Measurements from ENCODE around the gene TRIM38. TPM values are rescaled to one million over a fixed set of nuclear protein-coding genes. Genes with fewer than 3 reads are reported as not detected.

TRIM38 gene
- total RNA-seq, 1 experiment from 2014 or later: 4.4 TPM

- no peaks in the 10 kb centered on the region for H3K4me1 ChIP-seq (ENCODE audit: control insufficient read depth, insufficient read depth, low read length)
- no peaks in the 10 kb centered on the region; the same call in 1 of the 2 replicates for H3K27me3 ChIP-seq (ENCODE audit: control insufficient read depth, insufficient read depth, low read length)
- ChIA-PET POLR2A (no interaction called here), CTCF (no interaction called here)
- ATAC-seq (no peak), DNase-seq (ENCODE audit: low read depth, low spot score) (no peak)
- no peak overlapping the region for H3K27ac ChIP-seq (ENCODE audit: low read length)
- in situ Hi-C loops (cut with HindIII; ENCODE audit: low pct_unique_long_range_greater_than_20kb, low sequenced_read_pairs): no loop called here
- no peaks in the 10 kb centered on the region for H3K36me3 ChIP-seq (ENCODE audit: control insufficient read depth, insufficient read depth, low read length)
- no peaks in the 10 kb centered on the region for H3K9me3 ChIP-seq (ENCODE audit: control insufficient read depth, insufficient read depth, low read depth, low read length)
- no TSS peak for BruUV-seq (replicated peaks)
- no peak overlapping the region for H3K4me3 ChIP-seq (ENCODE audit: low read depth in 2 of 2, low read length in 2 of 2)
- TF ChIP-seq SIN3A (IDR thresholded peaks at IDR 0.05; ENCODE audit: borderline replicate concordance, insufficient read depth, low read depth, low read length): no peak
- no peak for TF ChIP-seq CTCF (IDR thresholded peaks at IDR 0.05)
- TF ChIP-seq REST (IDR thresholded peaks at IDR 0.05; ENCODE audit: insufficient read depth in 1 of 2, low read depth in 2 of 2, low read length in 1 of 2): no peak
- no peak for TF ChIP-seq POLR2AphosphoS5 (IDR thresholded peaks at IDR 0.05; ENCODE audit: low read depth, low read length)
- TF ChIP-seq TCF7L2 (IDR thresholded peaks at IDR 0.05; ENCODE audit: low read depth, low read length): no peak
- intact Hi-C loops (cut with micrococcal nuclease; ENCODE audit: unreplicated experiment): no loop called here
Observed at GRCh38 chr6:25918083-25918683, 44.4 kb upstream of the TRIM38 start.

- Histone ChIP-seq H3K27me3 (ENCODE audit: control insufficient read depth, insufficient read depth, low read length) (no peaks in the 10 kb centered on the region; the same call in 1 of the 2 replicates), H3K36me3 (ENCODE audit: control insufficient read depth, insufficient read depth, low read length) (no peaks in the 10 kb centered on the region), H3K9me3 (ENCODE audit: control insufficient read depth, insufficient read depth, low read depth, low read length) (no peaks in the 10 kb centered on the region), H3K4me3 (ENCODE audit: low read depth in 2 of 2, low read length in 2 of 2) (no peak overlapping the region), H3K27ac (ENCODE audit: low read length) (no peak overlapping the region), H3K4me1 (ENCODE audit: control insufficient read depth, insufficient read depth, low read length) (no peaks in the 10 kb centered on the region)
- ChIA-PET POLR2A (no interaction called here), CTCF (no interaction called here)
- in situ Hi-C loops (cut with HindIII; ENCODE audit: low pct_unique_long_range_greater_than_20kb, low sequenced_read_pairs): no loop called here
- no TSS peak for BruUV-seq (replicated peaks)
- intact Hi-C loops (cut with micrococcal nuclease; ENCODE audit: unreplicated experiment): no loop called here
- no peak for TF ChIP-seq POLR2AphosphoS5 (IDR thresholded peaks at IDR 0.05; ENCODE audit: low read depth, low read length)
- no peak for TF ChIP-seq SIN3A (IDR thresholded peaks at IDR 0.05; ENCODE audit: borderline replicate concordance, insufficient read depth, low read depth, low read length)
- no peak for TF ChIP-seq CTCF (IDR thresholded peaks at IDR 0.05)
- no peak for DNase-seq (ENCODE audit: low read depth, low spot score)
- no peak for ATAC-seq
Observed at GRCh38 chr6:25919657-25920056, 42.9 kb upstream of the TRIM38 start.

Measured in Panc1 (cell line).